H9 (cell line): ENCODE results near the gene CKM. TPM values are rescaled to one million over a fixed set of nuclear protein-coding genes. Genes with fewer than 3 reads are reported as not detected.

Experiments
- DNase-seq: peaks from one replicate; pipeline ENCODE4 v3.0.0-alpha.2; 2017
- H2AFZ ChIP-seq: one replicate; pipeline ENCODE4 v1.6.1; 2013; ENCODE audit warnings: mild to moderate bottlenecking, low read length, control low read depth, moderate library complexity
- H2AK5ac ChIP-seq: 2 replicates; pipeline ENCODE4 v1.6.1; 2013; ENCODE audit warnings: low read length, control low read depth, mixed read lengths; ENCODE audit not compliant: insufficient read length
- H2BK120ac ChIP-seq: one replicate; pipeline ENCODE4 v1.6.1; 2013; ENCODE audit warnings: low read depth, mild to moderate bottlenecking, low read length, control low read depth, inconsistent platforms; ENCODE audit not compliant: poor library complexity, severe bottlenecking
- H2BK12ac ChIP-seq: 2 replicates; pipeline ENCODE4 v1.6.1; 2013; ENCODE audit warnings: low read length, control low read depth, mixed read lengths, low read depth; ENCODE audit not compliant: insufficient read length
- H2BK15ac ChIP-seq: 2 replicates; pipeline ENCODE4 v1.6.1; 2013; ENCODE audit warnings: low read depth, low read length, control low read depth
- H2BK20ac ChIP-seq: one replicate; pipeline ENCODE4 v1.6.1; 2013; ENCODE audit warnings: low read depth, mild to moderate bottlenecking, low read length, control low read depth, inconsistent platforms; ENCODE audit not compliant: poor library complexity, severe bottlenecking
- H2BK5ac ChIP-seq: 2 replicates; pipeline ENCODE4 v1.6.1; 2013; ENCODE audit warnings: low read length, control low read depth, mixed read lengths; ENCODE audit not compliant: insufficient read length
- H3K14ac ChIP-seq: 2 replicates; pipeline ENCODE4 v1.6.1; 2013; ENCODE audit warnings: low read length, control low read depth; ENCODE audit not compliant: insufficient read depth
- H3K18ac ChIP-seq: 2 replicates; pipeline ENCODE4 v1.6.1; 2013; ENCODE audit warnings: low read depth, mild to moderate bottlenecking, mixed read lengths, low read length, control low read depth; ENCODE audit not compliant: insufficient read length
- H3K23ac ChIP-seq: 2 replicates; pipeline ENCODE4 v1.6.1; 2013; ENCODE audit warnings: low read length, control low read depth, mixed read lengths, low read depth; ENCODE audit not compliant: insufficient read length
- H3K23me2 ChIP-seq: 2 replicates; pipeline ENCODE4 v1.6.1; 2013; ENCODE audit warnings: low read depth, mild to moderate bottlenecking, mixed read lengths, low read length, control low read depth; ENCODE audit not compliant: insufficient read length, poor library complexity, severe bottlenecking
- H3K27ac ChIP-seq: 2 replicates; pipeline ENCODE4 v1.5.1; 2013; ENCODE audit warnings: low read length, control low read depth, mixed read lengths, low read depth; ENCODE audit not compliant: insufficient read length
- H3K27me3 ChIP-seq: 2 replicates; pipeline ENCODE4 v1.6.1; 2013; ENCODE audit warnings: low read length, control low read depth, inconsistent platforms; ENCODE audit not compliant: insufficient read depth
- H3K4ac ChIP-seq: 2 replicates; pipeline ENCODE4 v1.6.1; 2013; ENCODE audit warnings: low read depth, mild to moderate bottlenecking, control low read depth, inconsistent platforms, low read length, moderate library complexity
- H3K4me1 ChIP-seq: 2 replicates; pipeline ENCODE4 v1.6.1; 2013; ENCODE audit warnings: low read length, control low read depth, inconsistent platforms; ENCODE audit not compliant: insufficient read depth
- H3K4me2 ChIP-seq: 2 replicates; pipeline ENCODE4 v1.6.1; 2013; ENCODE audit warnings: low read length, control low read depth, mixed read lengths; ENCODE audit not compliant: insufficient read length, insufficient read depth
- H3K56ac ChIP-seq: 2 replicates; pipeline ENCODE4 v1.6.1; 2013; ENCODE audit warnings: low read depth, mild to moderate bottlenecking, mixed read lengths, low read length, control low read depth; ENCODE audit not compliant: insufficient read length
- H3K79me1 ChIP-seq: 2 replicates; pipeline ENCODE4 v1.6.1; 2013; ENCODE audit warnings: low read depth, mild to moderate bottlenecking, moderate library complexity, low read length, control low read depth, inconsistent platforms; ENCODE audit not compliant: insufficient read depth, poor library complexity, severe bottlenecking
- H3K79me2 ChIP-seq: 2 replicates; pipeline ENCODE4 v1.6.1; 2013; ENCODE audit warnings: low read length, control low read depth, inconsistent platforms; ENCODE audit not compliant: insufficient read depth
- H3K9ac ChIP-seq: 2 replicates; pipeline ENCODE4 v1.6.1; 2013; ENCODE audit warnings: low read length, control low read depth, mixed read lengths; ENCODE audit not compliant: insufficient read length; ENCODE audit errors: extremely low read depth
- H3K9me3 ChIP-seq: one replicate; pipeline ENCODE4 v1.6.1; 2013; ENCODE audit warnings: low read depth, low read length, inconsistent platforms; ENCODE audit not compliant: control insufficient read depth
- H3T11ph ChIP-seq: one replicate; pipeline ENCODE4 v1.6.1; 2013; ENCODE audit warnings: mild to moderate bottlenecking, low read length, control low read depth, inconsistent platforms
- H4K20me1 ChIP-seq: one replicate; pipeline ENCODE4 v1.6.1; 2013; ENCODE audit not compliant: control insufficient read depth, insufficient read length, insufficient read depth
- H4K5ac ChIP-seq: 2 replicates; pipeline ENCODE4 v1.6.1; 2013; ENCODE audit warnings: low read depth, mild to moderate bottlenecking, mixed read lengths, low read length, control low read depth; ENCODE audit not compliant: insufficient read length
- H4K8ac ChIP-seq: replicated peaks from 2 replicates; pipeline ENCODE4 v1.6.1; 2013; ENCODE audit warnings: low read length, control low read depth, mixed read lengths, low read depth; ENCODE audit not compliant: insufficient read length
- H4K91ac ChIP-seq: 2 replicates; pipeline ENCODE4 v1.6.1; 2013; ENCODE audit warnings: low read depth, mild to moderate bottlenecking, moderate library complexity, mixed read lengths, low read length, control low read depth; ENCODE audit not compliant: insufficient read length
- H3K27ac Mint-ChIP-seq, 3 experiments: 2 replicates in 2 of 3; 3 replicates in 1 of 3; pipeline ENCODE4 v1.8.0; 2020 to 2021; ENCODE audit warnings: mixed read lengths in 3 of 3, mild to moderate bottlenecking in 1 of 3, moderate library complexity in 1 of 3
- H3K27me3 Mint-ChIP-seq: 2 replicates; pipeline ENCODE4 v1.8.0; 2021; ENCODE audit warnings: low read depth, mild to moderate bottlenecking, moderate library complexity, mixed read lengths
- H3K36me3 Mint-ChIP-seq, 3 experiments: 2 replicates in 2 of 3; 3 replicates in 1 of 3; pipeline ENCODE4 v1.8.0; 2020 to 2021; ENCODE audit warnings: low read depth in 3 of 3, mixed read lengths in 3 of 3; ENCODE audit not compliant: insufficient read depth in 1 of 3
- H3K4me1 Mint-ChIP-seq, 2 experiments: 2 replicates each; pipeline ENCODE4 v1.8.0; 2020; ENCODE audit warnings: mixed read lengths in 2 of 2
- H3K4me3 Mint-ChIP-seq, 2 experiments: 2 replicates in 1 of 2; 3 replicates in 1 of 2; pipeline ENCODE4 v1.8.0; 2020 to 2021; ENCODE audit warnings: mild to moderate bottlenecking in 2 of 2, mixed read lengths in 2 of 2, moderate library complexity in 1 of 2
- H3K9me3 Mint-ChIP-seq, 2 experiments: 2 replicates in 1 of 2; 3 replicates in 1 of 2; pipeline ENCODE4 v1.8.0; 2020; ENCODE audit warnings: mild to moderate bottlenecking in 2 of 2, mixed read lengths in 2 of 2, moderate library complexity in 1 of 2
- CTCF ChIP-seq: fragments of 200-600 bp; sonication (generic); conservative IDR thresholded peaks from 3 replicates; pipeline ENCODE4 v1.8.0; 2021; ENCODE audit warnings: antibody characterized with exemption, mild to moderate bottlenecking
- WGBS: extraction: QIAGEN DNeasy Blood & Tissue Kit; methylation state at CpG from one replicate; pipeline ENCODE4 v1.1.7; 2013; ENCODE audit warnings: missing lambda C conversion rate, low lambda C conversion rate, mixed read lengths; ENCODE audit not compliant: insufficient read length; ENCODE audit errors: extremely low coverage; 5-methylcytosine and 5-hydroxymethylcytosine counted together
- total RNA-seq: library from RNA; stranded (reverse); gene quantifications from 2 replicates; pipeline ENCODE4 v1.2.1, GENCODE V29; 2021

CKM gene
- total RNA-seq, 1 experiment from 2014 or later = not detected

- Histone ChIP-seq H2BK15ac (no peak overlapping the region), H3K9ac (no peak overlapping the region), H3K56ac (no peak overlapping the region), H3K4me1 (no peaks in the 10 kb centered on the region), H3K27me3 (no peaks in the 10 kb centered on the region), H3T11ph (no peak overlapping the region), H4K91ac (no peak overlapping the region), H3K79me1 (no peaks in the 10 kb centered on the region), H2BK5ac (no peak overlapping the region), H2BK20ac (no peak overlapping the region), H3K9me3 (no peaks in the 10 kb centered on the region), H3K18ac (no peak overlapping the region), H2AFZ (no peak overlapping the region), H3K23me2 (no peaks in the 10 kb centered on the region), H3K4me2 (no peak overlapping the region), H3K14ac (no peak overlapping the region), H3K4ac (no peak overlapping the region), H3K23ac (no peak overlapping the region), H4K8ac (no peak overlapping the region), H2BK12ac (no peak overlapping the region), H3K79me2 (no peaks in the 10 kb centered on the region), H4K20me1 (peaks cover 2% of the 10 kb centered on the region), H2BK120ac (no peak overlapping the region), H4K5ac (no peak overlapping the region), H2AK5ac (no peak overlapping the region), H3K27ac (no peak overlapping the region)
- TF ChIP-seq CTCF = no peak
- WGBS = no CpG with 5 or more reads among the region's 3 CpGs
- DNase-seq = no peak
- Mint-ChIP-seq H3K27ac (peak overlapping the region in 1 of 3 experiments; percentile 37; a peak in 1 of 7 replicates), H3K27me3 (peaks cover 2% of the 10 kb centered on the region), H3K9me3 (no peaks in the 10 kb centered on the region), H3K4me3 (peak overlapping the region in 1 of 2 experiments; percentile 39; a peak in 2 of 5 replicates), H3K4me1 (peaks cover 8 to 20% of the 10 kb centered on the region in 2 experiments; a peak in 3 of 4 replicates), H3K36me3 (peaks cover 22 to 51% (median 45%) of the 10 kb centered on the region in 3 experiments; a peak in 6 of 7 replicates)
Measured at GRCh38 chr19:45349126-45349415, 26.4 kb upstream of the CKM start.
